Smooth muscle cell (in vitro differentiated cells): Measurements from ENCODE around the gene ZMYM2. TPM values are rescaled to one million over a fixed set of nuclear protein-coding genes. Genes with fewer than 3 reads are reported as not detected.

Experiments used
- DNase-seq: peaks from one replicate; lab custom pipeline; 2025; ENCODE audit not compliant: unreplicated experiment; lab: John Stamatoyannopoulos, UW
- H2AFZ ChIP-seq: fragments of 200-600 bp; sonication (generic); 2 replicates; pipeline ENCODE4 v1.6.0; 2016; ENCODE audit warnings: antibody characterized with exemption, low read depth, mild to moderate bottlenecking
- H3F3A ChIP-seq: fragments of 200-600 bp; sonication (generic); 2 replicates; pipeline ENCODE4 v1.6.0; 2017; ENCODE audit warnings: antibody characterized with exemption, low read depth
- H3K27ac ChIP-seq: fragments of 200-600 bp; sonication (generic); 2 replicates; pipeline ENCODE4 v1.5.1; 2016; ENCODE audit warnings: low read depth, mild to moderate bottlenecking
- H3K27me3 ChIP-seq: fragments of 200-600 bp; sonication (generic); 2 replicates; pipeline ENCODE4 v1.6.1; 2016; ENCODE audit warnings: low read depth, mild to moderate bottlenecking
- H3K36me3 ChIP-seq: fragments of 200-600 bp; sonication (generic); 2 replicates; pipeline ENCODE4 v1.5.1; 2016; ENCODE audit warnings: low read depth
- H3K4me1 ChIP-seq: fragments of 200-600 bp; sonication (generic); 2 replicates; pipeline ENCODE4 v1.5.1; 2016; ENCODE audit warnings: low read depth
- H3K4me2 ChIP-seq: fragments of 200-600 bp; sonication (generic); 2 replicates; pipeline ENCODE4 v1.6.0; 2016; ENCODE audit warnings: mild to moderate bottlenecking
- H3K4me3 ChIP-seq: fragments of 200-600 bp; sonication (generic); 2 replicates; pipeline ENCODE4 v1.5.1; 2016; ENCODE audit warnings: mild to moderate bottlenecking
- H3K79me2 ChIP-seq: fragments of 200-600 bp; sonication (generic); 2 replicates; pipeline ENCODE4 v1.6.0; 2016; ENCODE audit warnings: low read depth, mild to moderate bottlenecking
- H3K9ac ChIP-seq: fragments of 200-600 bp; sonication (generic); 2 replicates; pipeline ENCODE4 v1.6.0; 2016; ENCODE audit warnings: low read depth
- H3K9me3 ChIP-seq: fragments of 200-600 bp; sonication (generic); replicated peaks from 2 replicates; pipeline ENCODE4 v1.5.1; 2016; ENCODE audit warnings: low read depth
- H4K20me1 ChIP-seq: fragments of 200-600 bp; sonication (generic); 2 replicates; pipeline ENCODE4 v1.6.0; 2016; ENCODE audit warnings: low read depth
- CTCF ChIP-seq: fragments of 200-600 bp; sonication (generic); IDR thresholded peaks from 2 replicates; pipeline ENCODE4 v1.5.1; 2017; ENCODE audit warnings: borderline replicate concordance, mild to moderate bottlenecking, antibody characterized with exemption; ENCODE audit not compliant: insufficient read depth, poor library complexity, severe bottlenecking
- WGBS: methylation state at CpG from one replicate; pipeline ENCODE4 v1.1.7; 2016; ENCODE audit warnings: low lambda C conversion rate; 5-methylcytosine and 5-hydroxymethylcytosine counted together
- polyA plus RNA-seq: library from polyadenylated mRNA; unstranded; fragments of >200 nt; fragmentation: Nextera tagmentation; extraction: Ambion mirVana; gene quantifications from 2 replicates; pipeline ENCODE4 v1.2.1, GENCODE V29; 2016
- total RNA-seq: library from RNA; depleted of rRNA; stranded (reverse); fragments of >200 nt; gene quantifications from 2 replicates; pipeline ENCODE4 v1.2.3, GENCODE V29; 2014

ZMYM2 gene
- total and polyA plus RNA-seq, 2 experiments from 2014 or later = 29.9 to 107 TPM

- H3K9me3 ChIP-seq = no peaks in the 10 kb centered on the region
- H3K4me3 ChIP-seq = no peak overlapping the region
- no peaks in the 10 kb centered on the region for H3K36me3 ChIP-seq
- TF ChIP-seq CTCF = no peak
- no peak for DNase-seq
- WGBS = 82% methylated on average over 16 of the region's 16 CpGs
- H3K27me3 ChIP-seq = peaks cover 16% of the 10 kb centered on the region
- H3K4me1 ChIP-seq = peaks cover 6% of the 10 kb centered on the region
- no peak overlapping the region for H3K4me2 ChIP-seq
- no peak overlapping the region for H2AFZ ChIP-seq
- H4K20me1 ChIP-seq = no peaks in the 10 kb centered on the region
- no peak overlapping the region for H3K27ac ChIP-seq
- H3K79me2 ChIP-seq = no peaks in the 10 kb centered on the region
- peaks cover 5% of the 10 kb centered on the region for H3F3A ChIP-seq
- H3K9ac ChIP-seq = no peak overlapping the region
Measured at GRCh38 chr13:20126541-20127261, 168.2 kb downstream of the ZMYM2 start.

GRCh38 chr13:20127262-20127561, 168.7 kb downstream of the ZMYM2 start:
- Histone ChIP-seq H3K4me1 (peaks cover 6% of the 10 kb centered on the region), H3K27ac (peak overlapping the region; percentile 55), H3K4me3 (peak overlapping the region; percentile 55)

GRCh38 chr13:20127562-20128458, 169.3 kb downstream of the ZMYM2 start:
- H3K79me2 ChIP-seq = no peaks in the 10 kb centered on the region
- peak overlapping the region; percentile 55 for H3K27ac ChIP-seq
- no peaks in the 10 kb centered on the region for H3K36me3 ChIP-seq
- H3K4me2 ChIP-seq = peak overlapping the region; percentile 86
- H4K20me1 ChIP-seq = no peaks in the 10 kb centered on the region
- DNase-seq = peak; percentile 71
- H3K9ac ChIP-seq = peak overlapping the region; percentile 68
- peak overlapping the region; percentile 84 for H2AFZ ChIP-seq
- H3K9me3 ChIP-seq = no peaks in the 10 kb centered on the region
- peak overlapping the region; percentile 55 for H3K4me3 ChIP-seq
- WGBS = 2% methylated on average over 69 of the region's 82 CpGs
- H3K4me1 ChIP-seq = peaks cover 6% of the 10 kb centered on the region
- peak; percentile 21 for TF ChIP-seq CTCF
- H3K27me3 ChIP-seq = peaks cover 18% of the 10 kb centered on the region
- H3F3A ChIP-seq = peaks cover 5% of the 10 kb centered on the region

More at GRCh38 chr13:20127262-20127561, 168.7 kb downstream of the ZMYM2 start:
- H3K9me3 ChIP-seq = no peaks in the 10 kb centered on the region
- no peaks in the 10 kb centered on the region for H3K36me3 ChIP-seq
- H3K79me2 ChIP-seq = no peaks in the 10 kb centered on the region
- peak overlapping the region; percentile 84 for H2AFZ ChIP-seq
- peak overlapping the region; percentile 86 for H3K4me2 ChIP-seq
- no peak for TF ChIP-seq CTCF
- WGBS = 46% methylated on average over 6 of the region's 6 CpGs
- no peak overlapping the region for H3K9ac ChIP-seq
- peaks cover 18% of the 10 kb centered on the region for H3K27me3 ChIP-seq
- H4K20me1 ChIP-seq = no peaks in the 10 kb centered on the region
- peaks cover 5% of the 10 kb centered on the region for H3F3A ChIP-seq
- no peak for DNase-seq
